NAMALWA (cell line): ENCODE results near the gene SAMD4A.

ENCODE experiments used
- DNase-seq: peaks from one replicate; pipeline ENCODE4 v3.0.0-alpha.2; 2015; ENCODE audit warnings: low spot score

The SAMD4A gene

DNA sequence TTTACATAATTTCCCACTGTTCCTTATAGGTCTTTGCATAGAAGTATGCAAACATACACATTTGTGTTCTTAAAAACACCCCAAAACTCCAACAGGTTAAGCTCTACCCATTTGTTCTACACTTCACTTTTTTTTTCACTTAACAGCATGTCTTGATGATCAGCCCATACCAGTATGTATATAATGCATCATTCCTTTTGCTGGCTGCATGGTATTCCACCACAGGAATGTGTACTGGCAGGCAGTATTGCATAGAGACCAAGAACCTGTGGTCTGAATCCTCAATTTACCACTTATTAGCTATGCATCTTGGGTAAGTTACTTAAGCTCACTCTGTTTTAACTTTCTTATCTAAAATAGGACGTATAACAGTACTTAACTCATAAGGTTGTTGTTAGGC lies 65.5 kb downstream of the SAMD4A start:
- no peak for DNase-seq

- no peak for DNase-seq
Measured at GRCh38 chr14:54633076-54633475, 66.1 kb downstream of the SAMD4A start.

DNA sequence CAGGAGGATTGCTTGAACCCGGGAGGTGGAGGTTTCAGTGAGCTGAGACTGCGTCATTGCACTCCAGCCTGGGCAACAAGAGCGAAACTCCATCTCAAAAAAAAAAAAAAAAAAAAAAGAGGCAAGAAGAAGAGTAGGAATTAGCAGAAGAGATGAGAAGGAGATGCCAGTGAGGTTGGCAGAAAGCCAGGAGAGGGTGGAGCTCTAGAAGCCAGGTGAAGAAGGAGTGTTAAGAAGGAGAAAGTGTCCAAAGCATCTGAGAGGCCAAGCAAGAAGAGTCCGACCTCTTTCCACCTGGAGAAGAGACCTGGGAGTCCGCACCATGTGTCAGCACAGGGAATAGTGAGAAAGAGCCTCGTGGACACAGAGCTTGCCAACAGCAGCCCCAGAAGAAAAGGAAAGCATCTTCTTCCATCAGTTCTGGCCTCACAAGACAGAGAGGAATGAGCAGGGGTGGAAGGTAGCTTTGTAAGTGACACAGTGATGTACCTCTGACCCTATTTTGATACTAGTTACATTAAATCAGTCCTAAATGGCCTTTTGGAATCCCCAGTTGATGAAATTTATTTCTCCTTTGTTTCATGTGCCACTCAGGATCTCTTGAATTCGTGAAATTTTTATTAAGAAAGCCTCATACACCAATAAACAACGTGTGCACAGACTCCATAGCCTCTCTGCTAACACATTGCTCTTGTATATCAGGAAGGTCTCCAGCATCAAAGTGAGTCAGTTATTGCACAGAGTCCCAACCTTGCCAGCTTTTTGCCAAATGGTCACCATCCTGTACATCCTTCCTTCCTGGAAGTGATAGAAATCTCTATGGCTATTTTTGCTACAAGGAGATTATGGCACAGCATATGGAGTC lies 70.6 kb downstream of the SAMD4A start:
- DNase-seq: no peak

- no peak for DNase-seq
Measured at GRCh38 chr14:54638135-54638446, 71.2 kb downstream of the SAMD4A start.

DNA sequence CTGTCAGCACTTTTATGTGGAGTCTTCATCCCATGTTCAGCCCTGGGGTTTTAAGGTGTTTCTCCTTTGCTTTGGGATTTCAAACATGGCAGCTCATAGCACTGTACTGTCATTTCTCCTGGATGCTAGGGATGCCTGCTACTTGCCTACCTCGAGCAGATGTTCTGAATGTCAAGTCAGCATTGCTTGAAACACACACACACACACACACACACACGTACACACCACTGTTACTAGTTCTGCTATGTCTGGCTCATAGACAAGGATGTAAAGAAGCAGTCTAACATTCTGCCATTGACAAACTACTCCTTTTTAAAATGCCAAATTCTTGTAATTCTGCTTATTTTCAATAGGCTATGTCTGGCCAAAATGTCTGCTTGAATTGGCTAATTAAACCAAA lies 72.7 kb downstream of the SAMD4A start:
- no peak for DNase-seq

- no peak for DNase-seq
Measured at GRCh38 chr14:54640506-54640905, 73.6 kb downstream of the SAMD4A start.

- DNase-seq: no peak
Measured at GRCh38 chr14:54642121-54642520, 75.2 kb downstream of the SAMD4A start.

DNA sequence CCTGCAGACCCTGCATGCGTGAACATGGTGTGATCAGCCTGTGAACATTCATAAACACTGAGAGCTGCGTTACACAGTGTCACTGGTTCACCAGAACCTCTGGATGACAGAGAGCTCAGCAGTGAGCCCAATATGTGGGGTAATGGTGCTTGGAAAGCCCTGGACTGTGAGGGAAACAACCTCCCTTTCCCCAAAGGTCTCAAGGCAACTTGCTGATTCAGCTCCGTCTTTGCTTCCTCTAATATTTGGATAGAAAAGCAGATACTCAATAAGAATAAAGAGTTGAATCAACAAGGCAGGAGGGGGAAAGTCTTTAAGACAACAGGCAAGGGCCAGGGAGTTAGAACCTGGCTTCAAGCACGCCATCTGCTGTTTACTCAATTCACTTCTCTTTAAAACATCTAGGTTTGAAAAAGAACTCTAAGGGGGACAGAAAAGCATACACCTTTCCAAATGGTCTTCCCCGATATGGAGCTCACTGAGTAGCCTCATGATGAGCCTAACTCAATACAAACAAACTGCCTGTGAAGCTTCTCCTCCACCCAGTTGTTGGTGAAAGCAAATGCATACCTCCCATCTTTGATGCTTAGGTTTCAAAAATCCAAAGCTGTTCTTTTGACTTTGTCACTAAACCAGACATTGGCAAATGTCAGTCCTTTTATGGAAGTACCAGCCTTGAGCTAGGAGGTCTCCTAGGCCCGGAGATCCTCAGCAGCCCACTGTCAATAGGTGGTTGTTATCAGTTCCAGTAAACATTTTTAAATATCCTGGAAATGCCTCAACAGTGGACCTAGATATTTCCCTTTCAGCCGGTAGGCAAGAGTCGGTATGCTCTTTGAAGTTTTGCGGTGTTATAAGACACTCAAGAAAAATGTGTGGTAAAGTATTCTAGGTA lies 76.1 kb downstream of the SAMD4A start:
- peak; percentile 3 for DNase-seq

- no peak for DNase-seq
Measured at GRCh38 chr14:54643696-54644176, 76.8 kb downstream of the SAMD4A start.

GRCh38 chr14:54645639-54646038 lies 78.7 kb downstream of the SAMD4A start:
- no peak for DNase-seq

DNA sequence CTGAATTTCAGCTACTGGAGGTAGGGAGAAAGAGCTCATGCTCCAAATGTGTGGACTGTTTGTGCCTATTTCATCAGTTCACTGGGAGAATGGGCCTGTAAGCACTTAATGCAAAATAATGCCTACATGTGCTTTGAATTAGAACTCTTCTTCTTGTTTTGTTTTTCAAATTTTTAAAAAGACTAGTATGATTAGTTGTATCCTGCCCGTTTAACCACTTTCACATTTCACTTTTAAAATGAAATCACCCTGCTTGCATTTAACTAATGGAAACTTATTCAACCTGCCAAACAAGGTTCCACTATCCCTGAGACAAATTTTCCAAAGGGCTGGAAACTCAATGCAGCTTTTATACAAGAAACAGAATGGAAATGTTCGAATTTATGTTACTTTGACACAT lies 79.7 kb downstream of the SAMD4A start:
- no peak for DNase-seq

DNA sequence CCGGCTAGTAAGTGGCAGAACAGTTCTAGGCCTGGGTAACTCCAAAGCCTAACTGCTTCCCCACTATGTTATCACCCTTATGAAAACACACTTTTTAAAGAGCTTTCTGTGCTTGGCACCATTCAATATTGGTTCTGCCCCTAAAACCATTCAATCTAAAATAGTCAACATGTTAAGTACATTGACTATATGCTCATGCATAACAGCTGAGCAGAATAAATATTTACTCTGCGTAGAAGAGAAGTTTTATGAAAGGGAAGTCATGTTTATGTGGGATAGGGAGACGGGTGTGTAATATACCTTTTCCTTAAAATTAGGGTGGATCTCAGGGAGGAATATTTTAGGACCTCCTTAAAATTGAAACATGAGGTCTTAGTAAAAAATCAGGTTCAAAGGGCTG lies 80.5 kb downstream of the SAMD4A start:
- DNase-seq: no peak

DNA sequence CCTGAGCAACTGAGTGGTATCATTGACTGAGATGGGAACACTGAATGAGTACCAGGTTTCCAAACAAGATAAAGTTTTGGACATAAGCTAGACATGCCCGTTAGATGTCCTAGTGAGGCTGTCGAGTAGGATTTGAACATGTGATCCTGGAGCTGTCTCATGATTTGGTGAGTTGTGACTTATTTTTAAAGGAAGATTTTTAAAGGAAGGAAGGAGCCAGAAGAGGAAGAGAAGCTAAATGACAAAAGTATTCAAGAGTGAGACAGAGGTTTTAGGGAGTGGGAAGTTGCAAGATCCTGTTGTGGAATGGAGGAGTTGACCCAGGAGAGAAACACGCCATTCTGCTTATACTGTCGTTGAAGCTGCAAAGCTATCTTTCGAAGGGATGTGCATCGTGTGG lies 82.1 kb downstream of the SAMD4A start:
- no peak for DNase-seq

DNA sequence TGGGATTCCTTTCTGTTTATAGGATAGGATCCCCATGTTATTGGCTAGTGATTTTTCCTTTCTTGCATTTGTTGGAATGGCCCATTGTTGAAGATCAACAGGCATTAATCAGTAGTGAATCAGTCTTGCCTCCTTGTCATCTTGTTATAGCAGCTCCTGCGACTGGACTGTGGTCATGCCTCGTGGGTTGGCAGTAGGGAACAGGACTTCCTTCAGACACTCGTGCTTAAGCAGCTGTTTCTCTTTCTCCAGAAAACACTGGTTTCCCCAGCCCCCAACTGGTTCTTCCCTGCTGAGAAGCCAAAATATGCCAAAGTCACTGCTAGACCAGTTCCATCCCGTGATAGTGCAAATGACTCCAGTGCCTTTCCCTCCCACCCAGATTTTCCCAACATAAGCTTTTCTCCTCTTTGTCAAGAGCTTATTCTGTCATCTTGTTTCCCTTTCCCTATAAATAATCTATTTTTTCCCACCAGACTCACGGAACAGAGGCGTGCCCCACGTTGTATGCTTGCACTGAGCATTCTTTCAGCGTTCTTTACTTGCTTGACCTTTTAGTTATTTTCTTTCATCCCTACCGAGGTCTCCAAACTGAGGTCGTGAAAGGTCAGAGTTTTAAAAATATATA lies 83.5 kb downstream of the SAMD4A start:
- DNase-seq: no peak

DNA sequence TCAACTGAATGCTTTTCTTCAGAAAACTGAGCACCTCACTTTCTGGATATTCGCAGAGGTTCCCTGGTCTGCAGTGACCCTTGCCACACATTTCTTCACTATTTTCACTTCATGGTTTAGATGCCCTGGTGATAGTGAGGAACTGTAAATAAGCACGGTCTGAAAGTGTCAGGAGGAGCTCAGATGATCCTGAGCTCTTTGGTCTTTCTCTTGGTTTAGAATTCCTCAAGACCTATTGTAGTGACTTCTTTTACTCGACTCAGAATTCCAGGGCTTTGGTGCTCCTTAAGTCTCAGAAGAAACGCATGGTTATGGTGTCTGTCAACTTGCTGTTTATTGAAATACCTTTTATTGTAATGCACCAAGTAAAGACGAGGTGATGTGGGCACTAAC lies 84.0 kb downstream of the SAMD4A start:
- DNase-seq: no peak

DNA sequence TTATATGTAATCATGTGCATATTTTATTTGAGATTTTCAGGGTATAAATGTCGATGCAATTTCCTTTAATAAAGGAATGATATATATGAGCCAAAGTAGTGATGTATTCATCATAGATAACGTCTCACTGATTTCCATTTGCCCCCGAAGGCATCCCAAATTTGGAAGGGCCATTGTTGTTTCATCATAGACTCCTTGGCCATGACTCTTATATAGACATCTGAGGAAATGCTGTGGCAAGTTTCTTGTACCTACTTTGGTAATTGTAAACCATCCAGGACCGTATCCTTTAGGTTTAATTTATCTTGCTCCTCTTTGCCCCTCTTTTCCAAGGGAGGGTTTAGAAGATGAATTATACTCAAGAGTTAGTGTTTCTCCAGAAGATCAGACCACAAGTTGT lies 84.7 kb downstream of the SAMD4A start:
- no peak for DNase-seq

DNA sequence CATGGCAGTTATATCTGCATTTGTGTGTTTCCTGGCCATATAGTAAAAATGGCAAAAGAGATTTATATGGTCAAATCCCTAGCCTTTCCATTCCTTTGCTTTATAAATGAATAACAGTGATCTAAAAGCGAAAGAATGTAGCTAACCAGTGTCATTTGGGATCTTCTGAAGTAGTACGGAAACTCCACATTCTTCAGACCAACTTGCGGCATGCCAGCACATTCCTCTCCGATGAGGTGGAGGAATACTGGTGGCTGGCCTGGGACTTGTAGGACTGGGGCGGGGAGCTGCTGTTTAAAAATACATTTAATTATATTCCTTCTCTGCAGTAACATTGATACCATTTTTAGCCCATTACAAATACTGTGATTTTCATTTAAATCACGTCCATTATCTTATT lies 85.3 kb downstream of the SAMD4A start:
- DNase-seq: no peak

GRCh38 chr14:54652605-54653052 lies 85.7 kb downstream of the SAMD4A start:
- no peak for DNase-seq

GRCh38 chr14:54653712-54654469 lies 87.0 kb downstream of the SAMD4A start:
- DNase-seq: no peak

DNA sequence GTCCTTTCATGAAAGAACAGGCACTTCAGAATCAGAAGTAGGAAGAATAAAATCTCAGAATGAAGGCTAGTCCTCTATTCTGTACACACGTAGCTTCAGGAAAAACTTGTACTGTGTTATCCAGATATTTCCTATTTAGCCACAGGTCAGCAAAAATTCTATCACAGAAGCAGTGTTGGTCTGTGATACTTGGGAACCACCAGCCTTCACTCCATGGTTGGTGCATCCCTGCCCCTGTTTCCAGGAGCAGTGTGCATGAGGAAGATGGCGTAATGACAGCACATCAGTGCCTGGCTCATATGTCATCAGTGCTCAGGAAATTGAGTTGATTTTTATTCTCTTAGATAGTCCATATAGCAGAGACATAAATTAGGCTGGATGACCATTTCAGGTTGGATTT lies 87.7 kb downstream of the SAMD4A start:
- no peak for DNase-seq

- DNase-seq: no peak
Measured at GRCh38 chr14:54658836-54659235, 91.9 kb downstream of the SAMD4A start.

DNA sequence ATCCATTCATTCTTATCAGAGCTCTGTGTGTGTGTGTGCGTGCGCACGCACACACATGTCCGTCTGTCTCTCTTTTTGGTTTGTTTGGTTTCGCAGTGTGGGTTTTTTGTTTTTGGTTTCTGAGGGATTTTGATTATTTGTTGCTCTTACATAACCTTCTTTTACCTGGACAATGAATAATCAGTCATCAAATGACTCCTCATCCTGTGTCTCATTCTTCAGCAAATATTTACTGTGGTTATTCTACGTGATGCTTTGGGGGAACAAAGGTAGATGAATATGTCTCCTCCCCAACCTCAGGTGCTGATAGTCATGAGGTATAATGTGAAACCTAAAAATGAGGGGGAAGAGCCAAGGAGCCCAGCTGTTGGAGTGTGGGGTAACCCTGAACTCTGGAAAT lies 92.4 kb downstream of the SAMD4A start:
- DNase-seq: no peak
